Karpas-422 (cell line): Measurements from ENCODE around the gene CTSC. TPM values are rescaled to one million over a fixed set of nuclear protein-coding genes. Genes with fewer than 3 reads are reported as not detected.
A peak's percentile ranks its signal among the peaks of the same experiment; 100 is the strongest.

Experiments used
- DNase-seq: peaks from one replicate; pipeline ENCODE4 v3.0.0-alpha.2; 2015
- H2AFZ ChIP-seq: fragments of 200-600 bp; sonication (generic); 2 replicates; pipeline ENCODE4 v1.6.1; 2014; ENCODE audit warnings: antibody characterized with exemption, low read length, mixed read lengths
- H3K27ac ChIP-seq: fragments of 200-600 bp; sonication (generic); 2 replicates; pipeline ENCODE4 v1.5.1; 2014; ENCODE audit warnings: mild to moderate bottlenecking, low read length, moderate library complexity
- H3K27me3 ChIP-seq: fragments of 200-600 bp; sonication (generic); 2 replicates; pipeline ENCODE4 v1.6.1; 2014; ENCODE audit warnings: low read length, mixed read lengths
- H3K36me3 ChIP-seq: fragments of 200-600 bp; sonication (generic); 2 replicates; pipeline ENCODE4 v1.6.1; 2014; ENCODE audit warnings: low read length, mixed read lengths; ENCODE audit not compliant: insufficient read depth
- H3K4me1 ChIP-seq: fragments of 200-600 bp; sonication (generic); 2 replicates; pipeline ENCODE4 v1.6.1; 2014; ENCODE audit warnings: mild to moderate bottlenecking, low read length, mixed read lengths
- H3K4me2 ChIP-seq: fragments of 200-600 bp; sonication (generic); 2 replicates; pipeline ENCODE4 v1.6.1; 2014; ENCODE audit warnings: low read length, low read depth, mild to moderate bottlenecking; ENCODE audit not compliant: poor library complexity, severe bottlenecking
- H3K4me3 ChIP-seq: fragments of 200-600 bp; sonication (generic); 2 replicates; pipeline ENCODE4 v1.5.1; 2014; ENCODE audit warnings: mild to moderate bottlenecking, antibody characterized with exemption, low read length, mixed read lengths
- H3K79me2 ChIP-seq: fragments of 200-600 bp; sonication (generic); 2 replicates; pipeline ENCODE4 v1.6.1; 2014; ENCODE audit warnings: mild to moderate bottlenecking, low read length, mixed read lengths
- H3K9ac ChIP-seq: fragments of 200-600 bp; sonication (generic); 2 replicates; pipeline ENCODE4 v1.6.0; 2014; ENCODE audit warnings: low read length
- H3K9me2 ChIP-seq: fragments of 200-600 bp; sonication (generic), shearing (Covaris generic); replicated peaks from 2 replicates; pipeline ENCODE4 v1.6.0; 2014; ENCODE audit warnings: mild to moderate bottlenecking, low read length, moderate library complexity; ENCODE audit not compliant: insufficient read depth
- H3K9me3 ChIP-seq: fragments of 300-700, 200-600 bp; sonication (generic); 2 replicates; pipeline ENCODE4 v1.6.1; 2014; ENCODE audit warnings: low read length, mixed read lengths
- H4K20me1 ChIP-seq: fragments of 200-600 bp; sonication (generic); 2 replicates; pipeline ENCODE4 v1.6.1; 2014; ENCODE audit warnings: mild to moderate bottlenecking, antibody characterized with exemption, low read length, low read depth; ENCODE audit not compliant: insufficient read depth
- total RNA-seq: library from RNA; depleted of rRNA; stranded (reverse); fragments of >200 nt; shearing (Covaris generic); gene quantifications from 2 replicates; pipeline ENCODE4 v1.2.3, GENCODE V29; 2014; ENCODE audit warnings: low replicate concordance

Gene CTSC
- total RNA-seq, 1 experiment from 2014 or later = 453 TPM

- H2AFZ ChIP-seq = no peak overlapping the region
- no peaks in the 10 kb centered on the region for H3K79me2 ChIP-seq
- H3K9ac ChIP-seq = no peak overlapping the region
- no peaks in the 10 kb centered on the region for H3K9me2 ChIP-seq
- no peaks in the 10 kb centered on the region for H3K36me3 ChIP-seq
- no peak overlapping the region for H3K4me3 ChIP-seq
- DNase-seq = no peak
- H3K9me3 ChIP-seq = no peaks in the 10 kb centered on the region
- H3K4me2 ChIP-seq = no peak overlapping the region
- no peaks in the 10 kb centered on the region for H3K4me1 ChIP-seq
- no peaks in the 10 kb centered on the region; the same call in 1 of the 2 replicates for H3K27me3 ChIP-seq
- H4K20me1 ChIP-seq = no peaks in the 10 kb centered on the region
- H3K27ac ChIP-seq = no peak overlapping the region
Observed at GRCh38 chr11:88375927-88376470, 38.5 kb upstream of the CTSC start.

DNA sequence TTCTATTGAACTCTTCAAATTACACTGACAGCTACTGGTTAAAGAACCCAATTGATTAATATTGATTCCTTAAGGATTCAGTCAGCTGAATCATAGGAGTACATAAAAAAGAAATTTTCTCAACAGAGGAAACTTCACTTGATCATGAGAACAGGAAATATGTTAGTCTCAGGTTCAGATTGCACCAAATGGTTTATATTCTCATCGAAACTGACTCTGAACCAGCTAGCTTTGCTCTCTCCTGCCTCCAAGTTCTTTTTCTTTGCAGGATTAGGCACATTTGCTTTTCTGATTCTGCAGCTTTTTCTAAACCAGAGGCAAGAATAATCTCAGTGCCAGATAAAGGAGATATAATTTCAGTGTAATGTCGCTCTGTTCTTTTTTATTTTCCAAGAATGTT, 33.2 kb upstream of the CTSC start:
- Histone ChIP-seq H3K27me3 (no peaks in the 10 kb centered on the region), H3K4me3 (no peak overlapping the region), H3K4me2 (no peak overlapping the region), H3K36me3 (no peaks in the 10 kb centered on the region), H3K4me1 (no peaks in the 10 kb centered on the region), H2AFZ (no peak overlapping the region), H3K27ac (no peak overlapping the region), H3K9me2 (no peaks in the 10 kb centered on the region; the same call in 1 of the 2 replicates), H3K9ac (no peak overlapping the region), H4K20me1 (no peaks in the 10 kb centered on the region), H3K9me3 (no peaks in the 10 kb centered on the region), H3K79me2 (no peaks in the 10 kb centered on the region)
- no peak for DNase-seq

DNA sequence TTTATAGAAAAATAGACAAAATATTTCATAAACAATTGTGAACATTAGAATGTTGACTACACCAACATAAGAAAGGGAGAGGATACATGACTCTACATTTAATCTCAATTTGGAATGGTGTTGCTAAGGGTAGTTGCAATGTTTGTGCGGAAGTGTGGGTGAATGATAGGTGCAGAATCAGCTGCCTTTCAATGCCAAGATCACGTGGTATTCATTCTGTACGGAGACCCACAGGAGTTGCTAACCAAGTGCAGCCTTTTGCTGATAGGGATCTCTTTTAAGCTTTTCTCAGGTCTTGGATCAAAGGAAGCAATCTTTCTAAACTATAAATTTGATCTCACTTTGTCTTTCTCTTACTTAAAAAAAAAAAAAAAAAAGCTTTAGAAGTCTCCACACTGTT, 29.8 kb upstream of the CTSC start:
- 0 out of 2 replicates have a peak, but pooled peaks cover 4% of the 10 kb centered on the region for H3K27me3 ChIP-seq
- H3K36me3 ChIP-seq = no peaks in the 10 kb centered on the region
- H3K9me3 ChIP-seq = no peaks in the 10 kb centered on the region
- no peak overlapping the region for H3K27ac ChIP-seq
- H3K4me3 ChIP-seq = no peak overlapping the region
- no peaks in the 10 kb centered on the region for H3K4me1 ChIP-seq
- H3K9ac ChIP-seq = no peak overlapping the region
- H3K79me2 ChIP-seq = no peaks in the 10 kb centered on the region
- H3K4me2 ChIP-seq = no peak overlapping the region
- no peak for DNase-seq
- H2AFZ ChIP-seq = no peak overlapping the region
- no peaks in the 10 kb centered on the region; the same call in 1 of the 2 replicates for H3K9me2 ChIP-seq
- H4K20me1 ChIP-seq = no peaks in the 10 kb centered on the region

GRCh38 chr11:88363648-88364065, 26.1 kb upstream of the CTSC start:
- no peak overlapping the region for H3K4me2 ChIP-seq
- H3K4me1 ChIP-seq = peaks cover 12% of the 10 kb centered on the region
- H3K9me3 ChIP-seq = no peaks in the 10 kb centered on the region
- H4K20me1 ChIP-seq = no peaks in the 10 kb centered on the region
- H3K9me2 ChIP-seq = no peaks in the 10 kb centered on the region; the same call in 1 of the 2 replicates
- H3K4me3 ChIP-seq = no peak overlapping the region
- H3K79me2 ChIP-seq = no peaks in the 10 kb centered on the region
- H3K9ac ChIP-seq = no peak overlapping the region
- no peak overlapping the region for H2AFZ ChIP-seq
- 0 out of 2 replicates have a peak, but pooled peaks cover 4% of the 10 kb centered on the region for H3K27me3 ChIP-seq
- H3K36me3 ChIP-seq = no peaks in the 10 kb centered on the region
- no peak for DNase-seq
- H3K27ac ChIP-seq = no peak overlapping the region

GRCh38 chr11:88363004-88363403, 25.5 kb upstream of the CTSC start:
- no peaks in the 10 kb centered on the region for H3K79me2 ChIP-seq
- no peak overlapping the region for H2AFZ ChIP-seq
- H3K9me3 ChIP-seq = no peaks in the 10 kb centered on the region
- no peak overlapping the region for H3K4me3 ChIP-seq
- no peak overlapping the region for H3K27ac ChIP-seq
- no peaks in the 10 kb centered on the region for H3K36me3 ChIP-seq
- 0 out of 2 replicates have a peak, but pooled peaks cover 4% of the 10 kb centered on the region for H3K27me3 ChIP-seq
- no peaks in the 10 kb centered on the region for H4K20me1 ChIP-seq
- H3K9me2 ChIP-seq = no peaks in the 10 kb centered on the region; the same call in 1 of the 2 replicates
- peaks cover 12% of the 10 kb centered on the region for H3K4me1 ChIP-seq
- no peak overlapping the region for H3K4me2 ChIP-seq
- no peak for DNase-seq
- no peak overlapping the region for H3K9ac ChIP-seq

DNA sequence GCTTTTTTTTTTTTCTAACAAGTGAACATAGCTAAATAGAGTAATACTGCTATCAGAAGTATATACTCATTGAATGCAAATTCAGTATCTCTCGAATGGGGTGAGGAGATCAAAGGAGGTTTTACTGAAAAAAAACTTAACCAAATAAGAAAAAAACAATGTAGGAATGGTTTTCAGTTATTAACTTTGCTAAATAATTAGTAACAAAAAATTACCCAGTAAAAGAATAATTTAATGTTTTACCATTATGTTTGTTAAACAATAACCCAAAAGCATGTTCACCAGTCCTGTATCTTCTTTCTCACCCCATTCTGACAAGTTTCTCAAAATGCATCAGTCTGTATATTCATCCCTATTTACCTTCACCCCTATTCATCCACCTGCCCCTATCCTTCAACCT, 22.6 kb upstream of the CTSC start:
- no peak overlapping the region for H2AFZ ChIP-seq
- no peaks in the 10 kb centered on the region for H3K9me2 ChIP-seq
- H4K20me1 ChIP-seq = no peaks in the 10 kb centered on the region
- no peak overlapping the region for H3K9ac ChIP-seq
- H3K4me3 ChIP-seq = no peak overlapping the region
- no peaks in the 10 kb centered on the region for H3K36me3 ChIP-seq
- H3K9me3 ChIP-seq = no peaks in the 10 kb centered on the region
- peaks cover 15% of the 10 kb centered on the region for H3K4me1 ChIP-seq
- H3K27me3 ChIP-seq = 0 out of 2 replicates have a peak, but pooled peaks cover 4% of the 10 kb centered on the region
- H3K4me2 ChIP-seq = peak overlapping the region; percentile 44
- H3K79me2 ChIP-seq = no peaks in the 10 kb centered on the region
- H3K27ac ChIP-seq = no peak overlapping the region
- DNase-seq = no peak

DNA sequence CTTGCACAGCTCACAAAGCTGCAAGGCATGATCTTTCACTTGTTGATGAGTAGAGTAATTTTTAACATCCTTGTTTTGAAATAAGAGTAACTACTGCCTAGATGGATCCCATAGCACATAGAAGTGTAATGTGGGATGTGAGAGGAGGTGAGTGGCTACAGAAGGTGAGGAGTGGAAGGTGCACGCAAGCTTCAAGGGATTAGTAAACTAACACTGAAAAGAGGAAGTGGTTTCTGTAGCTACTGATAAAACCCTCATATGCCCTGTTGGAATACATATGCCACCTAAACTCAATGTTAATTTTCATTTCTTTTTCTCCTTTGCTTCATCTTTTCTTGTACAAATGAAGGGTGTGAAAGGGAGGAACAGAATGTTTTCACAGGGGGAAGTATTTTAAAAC, 22.0 kb upstream of the CTSC start:
- no peaks in the 10 kb centered on the region for H4K20me1 ChIP-seq
- no peaks in the 10 kb centered on the region for H3K9me3 ChIP-seq
- H2AFZ ChIP-seq = peak overlapping the region; percentile 33; the same call in 1 of the 2 replicates
- no peaks in the 10 kb centered on the region for H3K9me2 ChIP-seq
- H3K27me3 ChIP-seq = no peaks in the 10 kb centered on the region
- no peak overlapping the region for H3K27ac ChIP-seq
- no peaks in the 10 kb centered on the region for H3K36me3 ChIP-seq
- H3K79me2 ChIP-seq = no peaks in the 10 kb centered on the region
- no peak overlapping the region for H3K9ac ChIP-seq
- DNase-seq = peak; percentile 79
- H3K4me1 ChIP-seq = peaks cover 15% of the 10 kb centered on the region
- no peak overlapping the region for H3K4me3 ChIP-seq
- H3K4me2 ChIP-seq = peak overlapping the region; percentile 44

GRCh38 chr11:88359114-88359513, 21.6 kb upstream of the CTSC start:
- H3K9ac ChIP-seq = no peak overlapping the region
- H3K9me2 ChIP-seq = no peaks in the 10 kb centered on the region
- no peaks in the 10 kb centered on the region for H4K20me1 ChIP-seq
- H3K36me3 ChIP-seq = no peaks in the 10 kb centered on the region
- no peaks in the 10 kb centered on the region for H3K27me3 ChIP-seq
- no peak overlapping the region for H3K4me3 ChIP-seq
- no peak for DNase-seq
- peaks cover 15% of the 10 kb centered on the region for H3K4me1 ChIP-seq
- H3K79me2 ChIP-seq = no peaks in the 10 kb centered on the region
- peak overlapping the region; percentile 33; the same call in 1 of the 2 replicates for H2AFZ ChIP-seq
- no peaks in the 10 kb centered on the region for H3K9me3 ChIP-seq
- H3K4me2 ChIP-seq = peak overlapping the region; percentile 44
- H3K27ac ChIP-seq = no peak overlapping the region
